MV-4-11 (cell line): ENCODE measurements around the gene MAPT.

ENCODE experiments used
- DNase-seq: peaks from one replicate; lab custom pipeline; 2025; lab: John Stamatoyannopoulos, UW

The MAPT gene

DNA sequence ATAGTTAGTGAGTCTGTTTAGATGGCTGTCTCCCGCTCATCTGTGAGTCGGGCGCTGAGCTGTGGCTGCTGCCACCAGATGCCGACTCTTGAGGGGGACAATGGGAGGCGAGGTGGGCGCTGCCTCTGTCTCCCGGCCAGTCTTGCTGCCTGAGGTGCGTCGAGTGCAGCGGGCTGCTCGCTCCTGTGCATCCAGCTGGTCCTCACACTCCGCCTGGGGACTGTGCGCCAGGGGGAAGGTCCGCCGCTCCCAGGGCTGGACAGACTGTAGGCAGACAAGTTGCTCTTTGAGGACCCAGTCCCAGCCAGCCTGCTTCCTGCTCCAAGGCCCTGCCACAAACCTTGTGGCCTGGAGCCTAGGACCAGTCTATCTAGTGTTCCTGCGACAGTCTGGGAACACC lies 137.1 kb downstream of the MAPT start:
- DNase-seq, result no peak

DNA sequence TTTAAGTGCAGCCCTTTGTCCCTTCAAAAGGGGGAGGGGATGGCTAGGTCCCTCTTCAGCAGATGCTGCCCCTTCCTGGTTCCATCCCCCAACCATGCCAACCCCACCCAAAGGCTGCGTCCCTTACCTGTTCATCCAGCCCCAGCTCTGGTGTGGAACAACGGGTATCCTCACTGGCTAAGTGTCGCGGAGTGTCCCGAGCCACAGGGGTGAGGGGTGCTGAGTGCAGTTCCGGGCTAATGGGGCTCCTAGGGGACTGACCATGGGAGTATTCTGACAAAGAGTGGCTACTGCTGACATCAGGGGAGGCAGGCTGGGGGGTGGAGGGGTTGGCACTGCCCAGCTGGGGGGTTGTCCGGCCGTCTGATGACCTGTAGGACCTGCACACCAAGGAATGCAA lies 137.6 kb downstream of the MAPT start:
- no peak for DNase-seq

DNA sequence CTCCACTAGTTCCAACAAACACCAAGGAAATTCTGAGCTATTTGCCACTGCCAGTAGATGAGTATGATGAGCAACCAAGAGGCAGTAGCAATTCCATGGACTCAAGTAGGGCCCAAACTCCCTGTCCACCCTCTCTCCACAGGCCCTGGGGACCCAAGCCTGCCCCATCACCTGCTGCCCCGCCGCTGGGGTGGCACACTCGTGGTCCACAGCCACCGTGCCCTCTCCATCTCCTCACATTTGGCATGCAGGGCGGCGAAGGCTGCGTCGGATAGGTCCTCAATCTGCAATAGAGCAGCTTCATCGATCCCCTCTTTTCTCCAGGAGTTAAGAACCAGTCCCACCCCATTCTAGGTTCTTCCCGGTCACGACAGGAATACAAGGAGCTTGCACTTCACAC lies 138.6 kb downstream of the MAPT start:
- no peak for DNase-seq

GRCh38 chr17:46033392-46033791 lies 139.0 kb downstream of the MAPT start:
- no peak for DNase-seq

DNA sequence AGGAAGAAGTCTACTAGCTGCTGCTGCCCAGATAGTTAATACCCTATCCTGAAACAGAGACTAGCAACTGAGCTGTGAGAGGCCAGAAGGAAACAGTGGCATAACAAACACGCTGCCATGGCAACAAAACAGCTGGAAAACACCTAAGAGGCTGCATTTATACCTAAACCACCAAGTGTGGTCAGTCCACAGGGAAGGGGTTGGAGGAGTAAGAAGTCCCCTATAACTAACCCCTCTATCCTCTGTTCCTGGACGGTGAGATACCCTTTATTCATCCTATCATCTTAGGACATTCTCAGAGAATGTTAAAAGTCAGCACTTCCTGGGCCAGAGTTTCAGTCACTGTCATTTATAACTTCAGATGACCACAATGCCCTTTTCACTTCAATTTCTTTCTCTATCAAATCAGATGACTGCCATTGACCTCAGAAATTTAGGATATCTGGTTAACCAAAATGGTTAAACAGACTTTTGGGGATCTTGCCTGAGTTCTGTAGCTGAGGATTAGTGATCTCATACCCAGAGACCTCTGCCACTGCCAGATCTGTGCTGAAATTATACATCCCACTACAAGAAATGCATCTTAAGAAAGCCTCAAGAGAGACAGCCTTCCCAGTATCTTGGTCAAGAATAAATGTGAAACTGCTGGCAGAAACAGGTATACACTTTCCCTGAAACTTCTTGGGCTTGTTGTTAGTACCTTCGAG lies 140.9 kb downstream of the MAPT start:
- DNase-seq, result no peak

DNA sequence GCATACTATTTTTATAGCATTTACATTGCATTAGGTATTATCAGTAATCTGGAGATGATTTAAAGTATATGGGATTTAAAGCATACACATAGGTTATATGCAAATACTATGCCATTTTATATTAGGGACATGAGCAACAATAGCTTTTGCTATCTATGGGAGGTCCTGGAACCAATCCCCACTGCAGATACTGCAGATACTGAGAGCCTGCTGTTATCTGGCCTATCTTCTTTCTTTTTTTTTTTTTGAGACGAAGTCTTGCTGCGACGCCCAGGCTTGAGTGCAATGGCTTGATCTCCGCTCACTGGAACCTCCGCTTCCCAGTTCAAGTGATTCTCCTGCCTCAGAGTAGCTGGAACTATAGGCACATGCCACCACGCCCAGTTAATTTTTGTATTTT lies 142.1 kb downstream of the MAPT start:
- DNase-seq, result no peak

- DNase-seq, result no peak
Measured at GRCh38 chr17:46037722-46038255, 143.4 kb downstream of the MAPT start.

- DNase-seq, result no peak
Measured at GRCh38 chr17:46038414-46038813, 144.1 kb downstream of the MAPT start.

GRCh38 chr17:46038937-46039336 lies 144.6 kb downstream of the MAPT start:
- DNase-seq, result no peak

DNA sequence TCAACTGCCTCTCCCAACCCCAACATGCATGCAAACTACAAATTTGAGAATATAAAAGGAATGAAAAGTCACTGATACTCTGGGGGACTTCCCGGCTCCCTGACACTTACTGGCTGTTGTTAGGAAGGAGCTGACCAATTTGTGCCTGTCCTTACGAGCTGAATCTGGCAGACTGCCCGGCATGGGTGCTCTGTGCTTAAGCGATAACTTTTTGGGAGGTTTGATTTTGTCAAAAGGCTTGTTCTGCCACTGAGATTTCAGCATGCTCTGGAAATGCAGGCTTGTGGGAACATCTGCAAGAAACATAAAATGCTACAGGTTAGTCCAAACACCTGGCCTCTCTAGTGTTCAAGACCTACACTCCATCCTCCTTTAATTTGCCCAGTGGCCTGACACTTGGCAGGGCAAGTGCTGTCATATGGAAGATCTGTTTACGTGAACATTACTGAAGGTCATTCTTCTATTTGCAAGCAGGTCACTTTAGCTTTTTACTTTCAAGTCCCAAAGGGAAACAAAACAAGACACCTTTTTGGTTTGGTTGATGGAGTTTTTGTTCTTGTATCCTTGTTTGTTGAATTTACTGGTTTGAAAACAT lies 145.3 kb downstream of the MAPT start:
- no peak for DNase-seq

- DNase-seq, result no peak
Measured at GRCh38 chr17:46042246-46042645, 147.9 kb downstream of the MAPT start.

DNA sequence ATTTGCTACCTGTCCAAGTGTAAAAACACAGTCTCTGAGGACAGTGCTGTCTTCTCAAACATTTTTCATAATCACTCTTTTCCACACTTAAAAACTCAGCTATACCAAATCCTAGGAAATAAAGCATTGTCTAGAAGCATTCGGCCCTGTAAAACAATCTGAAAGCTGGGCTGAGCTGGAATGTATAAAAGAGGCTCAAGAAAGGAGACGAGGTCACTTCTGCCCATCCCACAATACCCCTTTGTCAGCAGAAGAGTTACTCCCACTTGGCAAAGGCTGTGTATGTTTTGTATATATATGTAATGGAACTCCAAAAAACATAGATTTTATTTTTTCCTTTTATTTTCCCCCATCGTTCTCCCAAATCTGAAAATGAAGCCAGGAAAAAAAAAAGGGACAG lies 148.6 kb downstream of the MAPT start:
- no peak for DNase-seq

DNA sequence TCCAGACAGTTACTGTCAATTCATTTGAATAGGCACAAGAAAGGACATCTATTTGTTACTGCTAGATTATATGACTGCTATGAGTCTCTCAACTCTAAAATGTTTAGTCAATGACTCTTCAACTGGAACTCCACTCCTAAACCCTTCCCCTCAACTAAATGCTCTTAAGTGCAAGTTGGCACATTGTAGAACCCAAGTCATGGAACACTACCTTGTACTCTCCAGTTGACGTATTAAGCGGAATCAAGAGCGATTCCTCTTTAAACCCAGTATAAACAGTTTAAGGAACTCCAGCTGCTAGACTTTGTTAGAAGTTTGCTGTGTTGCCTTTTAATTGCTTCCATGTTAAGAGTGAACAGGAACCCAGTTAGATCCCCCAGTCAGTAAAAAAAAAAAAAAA lies 149.3 kb downstream of the MAPT start:
- DNase-seq, result no peak

DNA sequence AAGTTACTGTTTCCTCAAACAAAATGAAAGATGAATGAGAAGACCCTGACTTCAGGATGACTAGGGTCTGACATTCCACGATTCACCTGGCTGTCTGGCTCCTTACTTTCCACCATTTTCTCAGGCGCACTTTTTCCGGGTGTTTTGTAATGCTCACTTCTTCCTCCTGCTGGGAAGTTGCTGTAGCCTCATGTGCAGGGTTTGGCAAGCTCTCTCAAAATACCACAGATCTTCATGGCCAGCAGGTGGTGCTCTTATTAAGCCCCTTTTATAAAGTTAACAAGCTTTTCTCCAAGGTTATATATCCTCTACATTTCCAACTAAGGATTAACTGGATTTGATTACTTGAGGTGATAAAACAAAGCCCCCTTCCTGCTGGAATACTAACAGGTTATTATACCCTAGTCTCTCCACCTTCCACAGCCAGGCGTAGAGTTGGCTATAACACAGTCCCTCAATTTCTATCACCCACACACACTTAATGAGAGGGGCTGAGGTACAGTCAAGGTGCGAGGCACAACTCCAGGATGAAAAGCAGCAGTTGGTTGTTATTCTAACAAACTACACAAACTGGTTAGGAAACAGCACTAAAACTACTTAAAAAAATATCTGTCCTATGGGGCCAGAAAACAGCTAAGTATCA lies 150.1 kb downstream of the MAPT start:
- DNase-seq, result peak; percentile 69

DNA sequence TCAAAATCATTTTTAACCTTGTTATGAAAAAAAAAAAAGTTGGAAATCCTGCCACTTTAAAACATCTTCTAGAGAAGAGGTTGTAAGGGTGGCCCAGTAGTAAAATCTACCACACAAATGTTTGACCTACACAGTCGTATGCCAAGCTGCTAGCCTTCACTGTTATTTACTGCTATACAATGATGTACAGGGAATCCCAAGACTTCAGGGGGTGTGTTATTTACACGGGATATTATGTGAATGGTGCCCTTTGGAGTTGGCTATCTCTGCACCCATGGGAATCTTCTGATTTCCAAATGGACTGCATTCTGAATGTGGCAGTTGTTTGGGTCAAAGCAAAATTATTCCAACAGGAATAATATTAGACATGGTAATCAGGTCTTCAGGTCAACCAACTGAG lies 150.6 kb downstream of the MAPT start:
- no peak for DNase-seq

DNA sequence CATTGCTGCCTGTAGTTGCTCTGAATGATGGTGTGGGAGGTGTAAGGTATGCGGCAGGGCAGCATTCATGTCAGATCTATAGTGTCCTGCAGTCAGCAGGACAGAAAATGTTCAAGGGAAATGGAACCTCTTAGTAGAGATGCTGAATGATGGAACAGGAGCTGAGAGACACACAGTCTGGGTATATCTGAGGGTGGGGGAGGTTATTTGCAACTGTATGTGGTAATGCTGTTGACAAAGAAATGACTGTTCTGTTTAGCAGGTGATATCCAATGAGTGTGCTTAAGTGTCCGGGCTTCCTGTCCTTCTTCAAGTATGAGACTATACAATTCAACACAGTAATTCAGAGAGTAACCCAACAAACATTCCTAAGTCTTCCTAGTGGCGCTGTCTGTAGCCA lies 151.3 kb downstream of the MAPT start:
- DNase-seq, result no peak

DNA sequence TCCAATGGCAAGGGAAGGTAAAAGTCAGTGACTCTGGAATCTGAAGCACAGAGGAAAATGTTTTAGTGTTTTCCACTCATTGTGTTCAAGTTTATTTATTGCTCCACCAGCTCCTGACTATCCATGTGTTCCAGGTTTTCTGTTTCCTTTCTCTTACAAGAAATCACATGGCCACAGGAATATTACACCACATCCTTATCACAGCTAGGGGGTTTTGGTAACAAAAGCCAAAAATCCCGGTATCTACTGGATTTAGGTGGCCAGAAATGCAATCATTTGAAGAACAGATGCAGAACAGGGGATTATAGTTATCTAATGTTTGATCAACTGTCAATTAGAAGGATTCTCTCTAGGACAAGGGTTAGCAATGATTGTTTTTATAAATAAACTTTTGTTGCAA lies 152.6 kb downstream of the MAPT start:
- DNase-seq, result no peak

- DNase-seq, result no peak
Measured at GRCh38 chr17:46047398-46047797, 153.0 kb downstream of the MAPT start.

DNA sequence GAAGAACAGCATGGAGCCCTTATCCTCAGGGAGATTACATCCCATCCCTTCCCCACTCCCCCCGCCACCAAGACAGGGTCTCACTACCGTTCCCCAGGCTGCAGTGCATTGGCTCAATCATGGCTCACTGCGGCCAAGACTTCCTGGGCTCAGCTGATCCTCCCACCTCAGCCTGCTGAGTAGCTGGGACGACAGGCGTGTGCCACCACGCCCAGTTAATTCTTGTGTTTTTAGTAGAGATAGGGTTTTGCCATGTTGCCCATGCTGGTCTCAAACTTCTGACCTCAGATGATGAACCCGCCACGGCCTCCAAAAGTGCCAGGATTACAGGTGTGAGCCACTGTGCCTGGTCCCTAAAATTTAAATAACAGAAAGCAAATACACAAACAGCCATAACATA lies 153.5 kb downstream of the MAPT start:
- DNase-seq, result no peak

GRCh38 chr17:46049656-46050055 lies 155.3 kb downstream of the MAPT start:
- no peak for DNase-seq

DNA sequence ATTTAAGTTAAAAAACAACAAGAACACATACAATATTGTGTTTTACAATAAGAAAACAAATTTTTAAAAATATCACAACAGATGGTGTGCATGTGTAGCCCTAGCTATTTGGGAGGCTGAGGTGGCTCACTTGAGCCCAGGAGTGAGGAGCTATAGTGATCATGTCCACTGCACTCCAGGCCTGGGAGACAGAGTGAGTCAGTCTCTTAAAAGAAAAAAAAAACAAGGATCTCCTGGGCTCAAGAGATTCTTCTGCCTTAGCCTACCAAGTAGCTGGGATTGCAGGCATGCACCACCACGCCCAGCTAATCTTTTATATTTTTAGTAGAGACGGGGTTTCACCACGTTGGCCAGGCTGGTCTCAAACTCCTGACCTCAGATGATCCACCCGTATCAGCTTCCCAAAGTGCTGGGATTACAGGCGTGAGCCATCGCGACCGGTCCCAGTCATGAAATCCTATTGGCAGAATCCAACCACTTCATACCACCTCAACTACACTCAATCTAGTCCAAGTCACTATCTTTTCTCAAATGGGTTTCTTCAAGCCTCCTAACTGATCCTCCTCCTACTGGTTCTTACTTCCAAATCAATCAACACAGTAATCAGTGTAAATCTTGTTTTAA lies 159.7 kb downstream of the MAPT start:
- DNase-seq, result no peak

DNA sequence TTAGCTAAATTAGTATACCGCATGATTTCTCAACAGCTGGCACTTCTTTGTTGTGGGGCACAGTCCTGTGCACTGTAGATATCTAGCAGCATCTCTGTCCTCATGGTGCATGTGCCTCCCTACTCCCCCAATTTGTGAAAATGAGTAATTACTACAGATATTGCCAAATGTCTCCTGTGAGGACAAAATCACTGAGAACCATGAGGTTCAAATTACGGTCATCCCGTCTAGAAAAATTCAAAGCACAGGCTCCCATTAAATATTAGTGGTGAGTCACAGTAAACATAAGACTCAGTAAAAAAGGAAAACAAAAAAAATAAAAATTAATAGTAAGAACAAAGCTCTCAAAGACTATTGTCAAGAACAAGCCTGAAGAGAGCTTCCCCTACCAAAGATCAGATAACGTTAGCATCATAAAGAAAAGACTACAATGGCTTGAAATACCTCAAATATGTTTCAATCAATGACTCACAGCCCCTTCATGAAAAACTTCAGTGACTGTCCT lies 162.5 kb downstream of the MAPT start:
- DNase-seq, result peak; percentile 56

DNA sequence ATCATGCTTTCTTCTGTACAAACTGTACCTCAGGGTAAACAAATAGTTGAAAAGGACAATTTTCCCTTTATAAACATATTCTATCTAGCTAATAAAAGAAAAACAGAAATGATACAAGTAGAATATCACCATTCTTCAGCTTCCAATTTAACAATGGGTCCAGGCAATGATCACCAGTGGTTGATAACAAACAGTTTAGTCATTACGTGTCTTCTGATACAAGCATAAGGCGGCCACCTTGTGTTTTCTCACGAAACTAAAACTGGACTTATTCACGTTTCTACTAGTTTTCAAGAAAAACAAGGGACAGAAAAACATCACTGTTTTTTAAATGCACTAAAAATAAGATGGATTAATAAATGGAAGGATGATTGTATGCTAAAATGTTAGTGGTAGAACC lies 163.0 kb downstream of the MAPT start:
- DNase-seq, result no peak
